Kidney tubule cell (primary cell): ENCODE results near the gene COL9A3.

Source experiments
- DNase-seq: peaks from one replicate; pipeline ENCODE4 v3.0.0-alpha.2; 2018; ENCODE audit warnings: low spot score

The COL9A3 gene

DNA sequence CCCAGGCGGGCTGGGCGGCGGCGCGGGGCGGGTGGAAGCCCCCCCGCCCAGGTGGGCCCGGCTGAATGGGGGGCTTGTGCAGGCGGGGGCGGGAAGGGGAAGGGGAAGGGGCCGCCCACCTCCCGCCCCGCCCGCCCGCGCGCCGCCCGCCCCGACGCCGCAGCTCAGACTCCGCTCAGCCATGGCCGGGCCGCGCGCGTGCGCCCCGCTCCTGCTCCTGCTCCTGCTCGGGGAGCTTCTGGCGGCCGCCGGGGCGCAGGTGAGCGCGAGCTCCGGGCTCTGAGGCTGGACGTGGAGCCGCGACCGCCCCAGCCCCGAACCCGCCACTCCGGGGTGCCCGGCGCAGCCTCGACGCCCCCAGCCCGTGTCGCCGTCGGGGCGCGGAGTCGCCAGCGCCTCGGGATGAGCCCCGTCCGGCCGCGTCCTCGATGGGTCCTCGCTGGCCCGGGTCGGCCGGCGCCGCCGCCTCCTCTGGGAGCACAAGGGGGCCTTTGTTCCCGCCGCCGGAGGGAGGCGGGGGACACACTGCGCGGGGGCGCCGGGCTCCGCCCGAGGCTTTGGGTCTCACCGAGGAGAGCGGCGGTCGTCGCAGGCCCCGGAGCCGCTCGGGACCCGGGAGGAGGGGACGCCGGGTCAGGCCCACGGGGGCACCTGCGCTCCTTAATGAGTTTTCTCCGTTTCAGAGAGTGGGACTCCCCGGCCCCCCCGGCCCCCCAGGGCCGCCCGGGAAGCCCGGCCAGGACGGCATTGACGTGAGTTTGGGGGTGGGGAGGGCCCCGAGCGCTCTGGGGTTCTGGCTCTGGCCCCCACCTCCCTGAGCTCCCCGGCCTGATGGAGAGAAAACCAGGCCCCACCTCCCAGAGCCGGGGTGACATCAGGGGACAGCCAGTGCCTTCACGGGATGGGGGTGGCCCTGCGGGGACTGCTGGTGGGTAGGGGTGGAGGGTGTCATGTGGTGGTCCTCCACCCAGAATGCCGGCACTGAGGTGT, at the start of gene COL9A3:
Gene COL9A3 (plus strand): TSS at position 167 of the 990 bp plus-strand sequence. CDS start 15 bp downstream, at position 182.
- no peak for DNase-seq

DNA sequence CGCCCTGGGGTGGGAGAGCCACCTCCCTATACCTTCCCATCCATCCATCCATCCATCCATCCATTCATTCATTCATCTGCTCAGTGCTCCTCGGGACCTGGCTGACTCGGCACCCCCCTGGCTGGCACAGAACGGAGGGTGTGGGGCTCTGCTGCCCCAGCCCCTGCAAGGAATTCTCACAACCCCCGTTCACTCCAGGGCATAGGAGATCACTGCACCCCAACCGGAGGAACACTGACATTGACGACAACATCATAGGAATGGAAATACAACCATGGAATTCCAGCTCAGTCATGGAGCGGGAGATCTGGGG, 48.7 kb upstream of the COL9A3 start:
- DNase-seq = no peak

DNA sequence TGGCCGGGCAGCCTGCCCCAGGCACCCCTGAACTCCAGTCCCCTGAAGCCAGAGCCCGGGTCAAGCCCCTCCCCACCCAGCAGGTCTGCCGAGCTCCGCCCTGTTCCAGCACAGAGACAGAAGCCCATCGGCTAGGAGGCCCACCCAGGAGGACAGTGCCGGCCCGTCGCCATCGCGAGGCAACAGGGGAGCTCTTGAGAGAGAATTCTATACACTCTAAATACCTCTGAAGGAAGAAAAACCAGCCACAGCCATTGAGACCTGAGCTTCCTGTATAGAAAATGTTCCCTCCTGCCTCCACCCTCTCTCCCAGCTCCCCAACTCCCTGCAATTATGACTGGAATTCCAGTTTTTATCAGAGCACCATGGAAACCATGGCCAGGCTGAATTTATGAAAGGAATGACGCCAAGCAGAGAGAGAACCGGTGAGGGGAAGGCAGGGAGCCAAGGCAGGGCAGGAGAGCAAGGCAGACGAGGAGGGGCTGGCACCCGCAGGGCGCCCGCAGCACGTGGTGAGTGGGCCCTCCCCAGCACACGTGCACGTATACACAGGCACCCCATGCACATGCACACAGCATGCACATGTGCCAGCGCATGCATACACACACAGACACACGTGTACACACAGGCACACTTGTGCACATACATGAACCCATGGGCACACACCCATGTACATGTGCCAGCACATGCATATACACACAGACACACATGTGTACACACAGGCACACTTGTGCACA, 48.1 kb upstream of the COL9A3 start:
- peak; percentile 14 for DNase-seq

DNA sequence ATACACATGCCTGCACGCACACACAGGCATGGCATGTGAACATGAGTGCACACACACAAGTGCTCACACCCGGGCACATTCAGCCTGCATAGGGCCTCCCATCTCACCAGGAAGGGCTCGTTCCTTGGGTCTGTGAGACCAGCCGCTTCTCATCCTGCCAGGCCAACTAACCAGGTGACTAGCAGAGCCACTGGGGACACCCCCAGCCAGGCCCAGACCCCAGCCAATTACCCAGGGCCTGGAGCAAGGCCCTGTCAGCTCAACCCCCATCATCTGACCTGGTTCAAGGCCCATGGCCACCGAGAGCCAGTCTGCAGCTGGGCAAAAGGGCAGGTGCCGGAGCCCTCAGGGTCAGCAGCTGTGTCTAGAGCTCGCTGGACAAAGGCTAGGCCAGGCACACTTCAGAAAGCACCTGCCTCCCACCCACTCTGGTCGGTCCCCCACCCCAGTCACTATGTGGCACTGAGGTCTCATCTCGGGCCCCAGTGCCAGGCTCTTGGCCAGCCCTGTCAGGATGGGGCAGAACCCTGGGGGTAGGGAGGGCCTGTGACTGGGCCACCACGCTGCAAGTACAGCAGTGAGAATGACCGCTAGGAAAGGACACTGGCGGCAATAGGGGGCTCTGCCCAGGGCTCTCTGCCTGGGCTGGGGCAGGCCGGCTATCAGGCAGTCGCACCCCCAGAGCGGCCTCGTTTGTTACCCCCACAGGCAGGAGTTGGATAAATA, 47.3 kb upstream of the COL9A3 start:
- no peak for DNase-seq

DNA sequence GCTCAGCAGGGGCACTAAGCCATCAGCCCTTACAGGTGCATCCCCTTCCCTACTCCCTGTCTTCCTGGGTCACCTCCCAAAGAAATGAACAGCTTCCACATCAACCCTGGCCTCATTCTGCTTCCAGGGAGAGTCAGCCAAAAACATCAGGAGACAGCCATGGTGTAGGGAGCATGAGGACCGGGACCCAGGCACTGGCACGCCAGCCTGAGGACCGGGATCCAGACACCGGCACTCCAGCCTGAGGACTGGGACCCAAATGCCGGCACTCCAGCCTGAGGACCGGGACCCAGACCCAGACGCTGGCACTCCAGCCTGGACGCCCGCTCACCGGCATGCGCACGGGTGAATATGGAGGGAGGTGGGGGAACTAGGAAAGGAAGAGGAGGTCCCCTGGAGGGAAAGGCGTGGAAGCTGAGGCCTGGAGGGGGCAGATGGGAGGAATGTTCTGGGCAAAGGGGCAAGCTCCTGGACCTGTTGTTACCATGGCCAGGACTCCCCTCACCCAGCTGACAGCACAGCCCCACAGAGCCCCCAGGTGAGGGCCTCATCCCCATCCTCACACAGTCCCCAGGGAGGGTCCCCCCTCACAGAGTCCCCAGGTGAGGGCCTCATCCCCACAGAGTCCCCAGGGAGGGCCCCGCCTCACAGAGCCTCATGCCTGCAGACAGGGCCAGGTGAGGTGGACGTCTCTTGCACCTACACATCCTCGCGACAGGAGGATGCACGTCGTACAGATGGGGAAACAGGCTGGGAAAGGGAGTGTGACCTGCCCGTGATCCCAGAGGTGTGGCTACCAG, 46.5 kb upstream of the COL9A3 start:
- DNase-seq = no peak

DNA sequence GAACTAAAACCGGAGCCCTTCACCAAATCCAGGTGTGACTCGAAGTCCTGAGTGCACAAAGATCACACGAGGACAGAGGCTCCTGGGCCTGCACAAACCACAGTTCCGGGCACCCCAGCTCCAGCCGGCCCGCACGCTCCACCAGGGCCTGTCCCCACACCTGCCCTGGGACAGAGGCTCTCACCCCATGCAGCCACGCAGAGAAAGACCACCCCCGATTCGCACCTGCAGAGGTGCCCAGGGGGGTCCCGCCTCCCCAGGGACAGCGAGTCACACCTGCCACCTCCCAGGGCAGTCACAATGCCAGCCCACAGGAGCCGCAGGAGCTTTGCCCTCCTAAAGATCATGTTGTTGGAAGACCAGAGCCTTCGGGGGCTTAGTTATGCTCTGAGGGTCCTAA, 45.9 kb upstream of the COL9A3 start:
- DNase-seq = no peak

DNA sequence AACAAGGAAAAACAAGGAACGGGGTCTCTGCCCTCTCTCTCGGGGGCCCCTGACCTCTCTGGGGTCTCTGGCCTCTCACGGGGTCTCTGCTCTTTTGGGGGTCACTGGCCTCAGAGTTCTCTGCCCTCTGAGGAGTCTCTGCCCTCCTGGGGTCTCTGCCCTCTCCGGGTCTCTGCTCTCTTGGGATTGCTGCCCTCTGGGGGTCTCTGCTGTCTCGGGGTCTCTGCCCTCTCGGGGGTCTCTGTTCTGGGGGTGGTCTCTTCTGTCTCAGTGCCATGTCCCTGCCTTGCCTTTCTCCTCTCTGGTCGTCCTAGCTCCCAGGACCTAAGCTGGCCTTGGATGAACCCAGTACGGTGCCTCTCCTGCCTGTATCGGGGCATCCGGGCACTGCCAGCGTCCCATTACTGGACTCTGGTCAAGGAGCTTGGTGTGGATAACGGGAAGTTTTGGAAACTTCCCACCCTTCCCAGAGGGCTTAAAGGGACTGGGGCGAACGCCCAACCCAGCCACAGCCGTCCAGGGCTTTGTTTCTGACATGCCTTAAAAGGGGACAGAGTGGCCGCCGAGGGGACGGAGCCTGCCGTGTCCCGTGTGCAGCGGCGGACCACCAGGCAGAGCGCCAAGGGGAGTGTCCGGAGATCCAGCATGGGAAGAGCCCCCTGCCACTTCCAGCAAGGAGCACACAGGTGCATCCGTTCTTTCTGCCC, 45.3 kb upstream of the COL9A3 start:
- no peak for DNase-seq

DNA sequence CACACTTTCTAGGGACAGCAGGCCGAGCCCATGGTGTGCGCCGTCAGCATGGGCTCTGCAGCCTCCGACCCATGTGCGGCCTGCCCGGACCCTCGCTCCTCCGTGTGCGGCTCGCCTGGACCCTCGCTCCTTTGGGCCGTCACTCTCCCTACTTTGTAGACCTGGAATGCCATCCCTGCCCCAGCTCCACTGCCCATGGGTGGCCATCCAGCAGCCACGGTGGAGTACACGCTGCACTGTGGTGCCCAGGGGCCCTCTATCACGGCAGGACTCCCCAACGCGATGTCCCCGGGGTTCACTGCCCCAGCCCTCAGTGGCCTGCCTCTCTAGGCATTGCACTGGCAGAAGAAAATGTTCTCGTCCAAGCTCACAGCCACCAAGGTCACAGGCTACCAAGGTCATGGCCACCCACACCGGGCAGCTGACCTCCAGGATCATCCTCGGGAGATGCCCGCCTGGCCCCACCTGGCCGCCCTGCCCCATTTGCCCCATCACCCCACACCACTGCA, 44.7 kb upstream of the COL9A3 start:
- DNase-seq = no peak

DNA sequence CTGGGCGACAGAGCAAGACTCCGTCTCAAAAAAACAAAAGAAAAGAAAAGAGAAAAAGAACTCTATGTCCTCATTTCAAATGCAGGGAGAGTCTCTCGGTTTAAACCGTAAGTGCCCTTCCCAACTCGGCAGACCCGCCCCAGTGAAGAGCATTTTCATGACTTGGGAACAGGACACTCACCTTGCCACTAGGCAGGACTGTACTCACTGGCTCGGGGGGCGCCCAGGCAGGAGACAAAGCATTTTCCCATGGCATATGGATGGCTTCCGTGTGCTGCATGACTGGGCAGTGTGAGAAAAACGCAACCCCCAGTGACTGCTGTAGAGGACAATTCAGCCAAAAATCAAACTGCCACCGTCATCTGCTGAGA, 44.2 kb upstream of the COL9A3 start:
- DNase-seq = no peak

DNA sequence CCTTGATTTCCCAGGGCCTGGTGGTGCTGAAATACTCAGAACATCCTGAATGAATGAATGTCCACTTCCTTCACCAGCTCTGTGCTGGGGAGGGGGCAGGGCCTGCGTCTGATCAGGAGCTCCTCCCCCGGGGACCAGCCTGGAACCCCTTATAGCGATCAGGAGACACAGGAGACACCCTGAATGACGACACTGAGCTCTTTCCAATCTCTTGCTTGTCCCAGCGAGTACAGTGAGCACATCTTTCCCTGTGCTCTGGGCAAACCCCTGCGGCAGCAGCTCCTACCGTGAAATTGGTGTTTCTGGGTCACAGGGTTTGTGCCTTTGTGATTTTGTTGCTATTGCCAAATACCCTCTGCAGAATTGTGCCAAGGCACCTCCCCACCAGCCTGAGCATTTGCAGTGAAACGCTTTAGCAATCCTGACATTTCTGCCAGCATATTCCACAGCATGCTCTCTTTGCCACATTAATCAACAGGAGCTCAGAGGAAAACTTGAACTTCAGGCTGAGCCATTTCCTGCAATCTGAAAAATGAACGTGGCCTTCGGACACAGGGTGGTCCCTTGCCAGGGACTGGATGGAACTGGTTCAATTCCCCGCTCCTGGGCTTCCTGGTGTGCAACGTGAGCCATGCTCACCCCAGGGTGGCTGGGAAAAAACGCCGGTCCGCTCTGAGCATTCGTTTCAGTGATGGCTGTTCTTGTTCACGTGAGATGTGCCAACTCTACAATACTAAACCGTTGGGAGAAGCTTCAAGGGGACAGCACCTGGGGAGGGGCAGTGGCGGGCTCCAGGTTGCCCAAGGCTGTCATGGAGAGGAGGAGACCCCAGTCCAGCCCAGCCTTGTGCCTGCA, 43.6 kb upstream of the COL9A3 start:
- peak; percentile 35 for DNase-seq

DNA sequence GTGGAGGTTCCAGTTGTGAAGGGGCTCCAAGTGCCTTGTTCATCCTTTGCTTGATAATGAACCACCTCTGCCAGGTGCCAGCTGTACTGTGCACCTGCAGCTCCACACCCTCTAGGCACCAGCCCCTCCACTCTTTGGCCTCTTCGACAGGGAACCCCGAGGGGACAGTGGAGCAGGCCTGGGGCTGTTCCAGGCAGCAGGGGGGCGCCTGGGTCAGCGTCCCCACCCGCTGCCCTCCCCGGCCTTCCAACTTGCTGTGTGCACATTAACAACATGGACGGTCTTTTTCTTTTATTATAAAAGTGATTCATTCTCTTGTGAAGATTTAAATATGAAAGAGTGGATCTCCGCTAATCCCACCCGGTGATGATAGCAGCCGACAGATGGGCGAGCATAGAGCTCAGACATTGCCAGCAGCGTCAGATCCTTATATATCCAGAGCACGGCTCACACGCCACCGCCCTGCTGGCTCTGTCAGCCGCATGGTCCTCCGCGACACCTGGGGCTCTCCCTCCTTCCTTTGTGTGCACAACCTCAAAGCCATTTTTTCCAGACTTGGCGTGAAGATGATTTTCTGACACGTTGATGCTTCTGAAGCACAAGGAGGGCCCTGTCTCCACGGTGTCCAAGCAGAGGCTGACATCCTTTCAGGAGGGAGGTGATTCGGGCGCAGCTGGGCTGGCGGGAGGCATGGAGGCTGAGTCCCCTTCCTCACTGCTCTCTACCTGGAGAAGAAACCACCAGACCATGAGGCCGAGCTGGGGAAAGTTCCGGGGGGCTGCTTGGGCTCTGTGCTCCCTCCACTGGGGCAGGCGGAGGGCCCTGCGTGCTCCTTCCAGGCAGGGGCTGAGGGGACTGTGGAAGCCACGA, 42.8 kb upstream of the COL9A3 start:
- no peak for DNase-seq

DNA sequence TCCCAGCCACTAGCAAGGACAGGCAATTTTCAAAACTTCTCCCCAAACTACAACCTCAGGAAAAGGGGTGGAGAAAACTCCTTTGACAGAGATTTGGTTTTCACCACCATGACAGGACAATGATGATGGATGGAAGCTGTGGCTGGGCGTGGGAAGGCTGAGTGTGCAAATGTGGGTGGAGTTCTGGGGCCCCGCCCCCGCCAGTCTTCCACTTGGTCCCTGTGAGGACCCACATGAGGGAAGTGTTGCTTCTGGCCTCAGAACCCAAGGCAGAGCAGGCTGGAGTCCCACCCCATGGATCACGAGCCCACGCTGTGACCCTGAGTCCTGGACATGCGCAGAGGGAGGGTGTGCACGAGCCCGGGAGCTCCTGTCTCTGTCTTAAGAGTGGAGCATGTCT, 42.1 kb upstream of the COL9A3 start:
- no peak for DNase-seq

DNA sequence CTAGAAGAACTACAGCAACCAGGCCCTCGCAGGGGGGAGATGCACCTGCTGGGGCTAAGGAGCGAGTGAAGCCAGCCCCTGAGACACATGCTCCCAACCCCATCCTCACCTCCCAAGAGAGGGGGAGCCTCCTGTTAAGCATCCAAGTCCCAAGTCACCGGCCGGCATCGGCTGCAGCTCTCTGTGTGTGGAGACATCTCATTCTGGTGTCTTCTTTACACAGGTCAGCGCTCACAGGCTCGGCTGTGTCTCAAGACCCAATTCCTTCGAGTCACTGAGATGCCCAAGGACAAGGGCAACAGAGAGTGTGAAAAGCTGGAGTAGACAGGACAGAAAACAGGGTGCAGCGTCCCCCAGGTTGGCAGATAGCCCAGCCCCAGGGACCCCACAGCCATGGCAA, 41.6 kb upstream of the COL9A3 start:
- no peak for DNase-seq

DNA sequence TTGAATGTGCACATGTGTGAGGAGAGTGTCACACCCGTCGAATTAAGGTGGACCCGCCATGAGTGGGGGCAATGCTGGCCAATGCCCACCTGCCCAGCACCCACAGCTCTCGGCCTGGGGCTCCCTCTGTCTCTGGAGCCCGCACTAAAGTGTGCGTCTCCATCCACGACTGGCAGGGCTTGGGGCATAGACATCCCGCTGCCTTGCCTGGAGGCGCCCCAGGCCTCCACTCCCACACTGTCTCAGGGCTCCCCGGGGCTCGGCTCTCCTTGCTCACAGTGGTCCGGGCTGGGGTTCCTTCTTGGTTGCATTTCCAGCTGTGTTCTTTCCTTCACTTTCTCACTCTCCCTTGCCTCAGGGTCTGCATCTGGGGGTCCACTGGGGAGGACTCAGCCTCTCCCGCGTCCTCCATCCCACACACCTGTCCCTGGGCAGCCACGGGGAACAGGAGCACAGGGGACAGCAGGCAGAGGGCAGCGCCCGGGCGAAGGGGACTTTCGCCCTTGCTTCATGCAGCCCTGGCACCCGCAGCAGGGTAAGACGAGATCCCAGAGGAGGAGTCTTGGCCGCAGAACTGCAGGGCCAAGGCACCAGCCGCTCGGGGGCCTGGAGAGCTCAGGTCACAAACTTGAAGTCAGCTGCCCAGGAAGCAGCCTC, 40.7 kb upstream of the COL9A3 start:
- no peak for DNase-seq

DNA sequence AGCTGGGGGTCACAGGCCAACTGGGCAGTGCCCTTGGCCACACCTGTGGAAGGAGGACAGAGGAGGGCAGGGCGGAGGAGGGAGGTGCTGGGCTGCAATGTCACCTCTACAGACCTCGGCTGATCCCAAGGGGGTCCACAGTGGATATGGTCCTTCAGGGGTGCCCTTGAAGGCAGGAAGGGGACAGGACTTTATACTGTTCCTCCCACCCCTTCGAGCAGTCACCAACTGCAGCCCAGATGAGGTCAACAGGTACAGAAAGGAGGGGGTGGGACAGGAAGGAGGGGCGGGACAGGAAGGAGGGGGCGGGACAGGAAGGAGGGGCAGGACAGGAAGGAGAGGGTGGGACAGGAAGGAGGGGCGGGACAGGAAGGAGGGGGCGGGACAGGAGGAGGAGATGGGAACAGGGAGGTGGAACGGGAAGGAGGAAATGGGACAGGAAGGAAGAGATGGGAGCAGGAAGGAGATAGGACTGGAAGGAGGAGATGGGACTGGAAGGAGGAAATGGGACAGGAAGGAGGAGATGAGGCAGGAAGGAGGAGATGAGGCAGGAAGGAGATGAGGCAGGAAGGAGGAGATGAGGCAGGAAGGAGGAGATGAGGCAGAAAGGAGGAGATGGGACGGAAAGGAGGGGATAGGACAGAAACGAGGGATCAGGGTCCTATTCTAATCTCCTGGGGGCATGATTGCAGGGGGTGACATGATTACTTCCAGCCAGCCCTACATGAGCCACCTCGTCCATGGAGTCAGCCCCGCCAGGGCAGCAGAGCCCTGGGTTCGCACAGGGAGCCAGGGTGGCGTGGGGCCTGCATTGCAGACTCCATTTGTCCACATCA, 39.9 kb upstream of the COL9A3 start:
- DNase-seq = peak; percentile 74

DNA sequence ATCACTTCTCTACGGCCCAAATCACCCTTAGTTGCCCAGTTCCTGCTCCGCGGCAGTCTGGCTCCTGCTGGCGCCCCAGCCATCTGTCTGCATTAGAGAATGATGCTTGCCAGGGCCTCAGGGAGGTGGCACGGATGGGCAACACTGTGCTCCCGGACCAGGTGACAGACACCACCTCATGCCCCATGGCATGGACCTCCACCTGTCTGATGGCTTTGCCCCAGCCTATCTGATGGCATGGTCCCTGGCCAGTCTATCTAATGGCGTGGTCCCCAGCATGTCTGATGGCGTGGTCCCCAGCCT, 39.4 kb upstream of the COL9A3 start:
- no peak for DNase-seq

DNA sequence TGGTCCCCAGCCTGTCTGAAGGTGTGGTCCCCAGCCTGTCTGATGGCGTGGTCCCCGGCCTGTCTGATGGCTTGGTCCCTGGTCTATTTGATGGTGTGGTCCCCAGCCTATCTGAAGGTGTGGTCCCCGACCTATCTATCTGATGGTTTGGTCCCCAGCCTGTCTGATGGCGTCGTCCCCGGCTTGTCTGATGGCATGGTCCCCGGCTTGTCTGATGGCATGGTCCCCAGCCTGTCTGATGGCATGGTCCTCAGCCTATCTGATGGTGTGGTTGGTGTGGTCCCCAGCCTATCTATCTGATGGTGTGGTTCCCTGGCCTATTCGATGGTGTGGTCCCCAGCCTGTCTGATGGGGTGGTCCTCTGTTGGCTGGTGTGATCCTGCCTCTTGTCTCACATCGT, 38.8 kb upstream of the COL9A3 start:
- no peak for DNase-seq
